HepG2 (cell line): ENCODE measurements around the gene TUBB3. TPM values are rescaled to one million over a fixed set of nuclear protein-coding genes. Genes with fewer than 3 reads are reported as not detected.

Source experiments
- CENPX ChIP-seq: sonication (generic); formaldehyde crosslinking; IDR thresholded peaks from 2 replicates; pipeline ENCODE4 v1.9.0; 2021; ENCODE audit warnings: mild to moderate bottlenecking, missing genetic modification reagents, moderate library complexity
- GPBP1L1 ChIP-seq: sonication (generic); formaldehyde crosslinking; IDR thresholded peaks from 2 replicates; pipeline ENCODE4 v1.5.0; 2020; ENCODE audit warnings: mild to moderate bottlenecking, missing genetic modification reagents
- HIVEP1 ChIP-seq: sonication (generic); formaldehyde crosslinking; IDR thresholded peaks from 2 replicates; pipeline ENCODE4 v1.4.0; 2020; ENCODE audit warnings: mild to moderate bottlenecking, missing genetic modification reagents
- HMG20B ChIP-seq: conservative IDR thresholded peaks from 2 replicates; pipeline ENCODE4 v1.6.1; 2016; ENCODE audit warnings: missing genetic modification reagents, missing compliant biosample characterization
- HNRNPLL ChIP-seq: fragments of 200-400 bp; formaldehyde crosslinking; IDR thresholded peaks from 2 replicates; pipeline ENCODE4 v1.6.1; 2017; ENCODE audit warnings: mild to moderate bottlenecking, low read depth, low read length; ENCODE audit not compliant: poor library complexity, severe bottlenecking
- KAT2B ChIP-seq: fragments of 150-350 bp; IDR thresholded peaks from 2 replicates; pipeline ENCODE4 v1.6.1; 2014; ENCODE audit warnings: low read depth, low read length, borderline replicate concordance
- KAT7 ChIP-seq: IDR thresholded peaks from 2 replicates; pipeline ENCODE4 v1.6.1; 2018; ENCODE audit warnings: borderline replicate concordance, missing compliant biosample characterization
- KDM3A ChIP-seq: IDR thresholded peaks from 2 replicates; pipeline ENCODE4 v1.6.1; 2018; ENCODE audit warnings: low read depth, missing compliant biosample characterization
- LCORL ChIP-seq, 2 experiments: fragments of 450-650 bp in 1 of 2; sonication (generic) in 1 of 2; formaldehyde crosslinking in 1 of 2; IDR thresholded peaks; 2 replicates each; pipeline versions ENCODE4 v1.5.0 to v1.6.1; 2017 to 2020; ENCODE audit warnings: antibody characterized with exemption in 1 of 2, missing genetic modification reagents in 1 of 2
- MIER2 ChIP-seq: IDR thresholded peaks from 2 replicates; pipeline ENCODE4 v1.6.1; 2016; ENCODE audit warnings: missing biosample characterization, missing genetic modification reagents
- NBN ChIP-seq: fragments of 450-650 bp; conservative IDR thresholded peaks from 2 replicates; pipeline ENCODE4 v1.6.1; 2017
- SIX4 ChIP-seq: sonication (generic); formaldehyde crosslinking; IDR thresholded peaks from 2 replicates; pipeline ENCODE4 v1.4.0; 2020; ENCODE audit warnings: missing genetic modification reagents
- TCF7L2 ChIP-seq: IDR thresholded peaks from 2 replicates; pipeline ENCODE4 v1.6.1; 2011; ENCODE audit warnings: mild to moderate bottlenecking, low read depth, low read length, moderate library complexity
- U2AF2 ChIP-seq: fragments of 200-400 bp; formaldehyde crosslinking; IDR thresholded peaks from 2 replicates; pipeline ENCODE4 v1.6.1; 2017; ENCODE audit warnings: low read depth, mild to moderate bottlenecking, low read length
- YY1 ChIP-seq: IDR thresholded peaks from 2 replicates; pipeline ENCODE4 v1.6.1; 2011; ENCODE audit warnings: low read length, low read depth, moderate library complexity, mild to moderate bottlenecking; ENCODE audit not compliant: insufficient read depth, insufficient replicate concordance
- ZBTB21 ChIP-seq: sonication (generic); formaldehyde crosslinking; IDR thresholded peaks from 2 replicates; pipeline ENCODE4 v1.4.0; 2020; ENCODE audit warnings: missing genetic modification reagents
- ZBTB25 ChIP-seq: IDR thresholded peaks from 2 replicates; pipeline ENCODE4 v1.6.1; 2018; ENCODE audit warnings: missing genetic modification reagents
- ZKSCAN8 ChIP-seq: IDR thresholded peaks from 2 replicates; pipeline ENCODE4 v1.6.1; 2016; ENCODE audit warnings: borderline replicate concordance, missing genetic modification reagents, missing compliant biosample characterization
- ZMYM2 ChIP-seq: sonication (generic); formaldehyde crosslinking; IDR thresholded peaks from 2 replicates; pipeline ENCODE4 v1.8.0; 2022; ENCODE audit warnings: mild to moderate bottlenecking, missing genetic modification reagents
- ZNF292 ChIP-seq: sonication (generic); formaldehyde crosslinking; IDR thresholded peaks from 2 replicates; pipeline ENCODE4 v1.8.1; 2022; ENCODE audit warnings: mild to moderate bottlenecking, low read depth, missing genetic modification reagents, borderline replicate concordance
- ZNF326 ChIP-seq: sonication (generic); formaldehyde crosslinking; IDR thresholded peaks from 2 replicates; pipeline ENCODE4 v1.4.0; 2020; ENCODE audit warnings: missing genetic modification reagents, borderline replicate concordance
- ZNF549 ChIP-seq: sonication (generic); formaldehyde crosslinking; IDR thresholded peaks from 2 replicates; pipeline ENCODE4 v1.5.0; 2020; ENCODE audit warnings: missing genetic modification reagents
- ZNF570 ChIP-seq: sonication (generic); formaldehyde crosslinking; IDR thresholded peaks from 2 replicates; pipeline ENCODE4 v1.4.0; 2020; ENCODE audit warnings: mild to moderate bottlenecking, missing genetic modification reagents, borderline replicate concordance
- ZNF724P ChIP-seq: sonication (generic); formaldehyde crosslinking; IDR thresholded peaks from 2 replicates; pipeline ENCODE4 v1.8.0; 2022; ENCODE audit warnings: missing genetic modification reagents, borderline replicate concordance
- ZNF747 ChIP-seq: sonication (generic); formaldehyde crosslinking; IDR thresholded peaks from 2 replicates; pipeline ENCODE4 v1.8.1; 2023; ENCODE audit warnings: missing genetic modification reagents, mild to moderate bottlenecking, borderline replicate concordance
- ZNF766 ChIP-seq: sonication (generic); formaldehyde crosslinking; IDR thresholded peaks from 2 replicates; pipeline ENCODE4 v1.5.0; 2020; ENCODE audit warnings: missing genetic modification reagents, borderline replicate concordance
- ZNF777 ChIP-seq: sonication (generic); formaldehyde crosslinking; IDR thresholded peaks from 2 replicates; pipeline ENCODE4 v1.4.0; 2020; ENCODE audit warnings: missing genetic modification reagents
- polyA plus RNA-seq, 8 experiments: library from polyadenylated mRNA; depleted of rRNA in 3 of 8; stranded (reverse) in 7 of 8; unstranded in 1 of 8; fragments of >200 nt; fragmentation: Illumina TruSeq in 4 of 8; extraction: Trizol in 4 of 8; gene quantifications; 2 replicates each; pipeline versions ENCODE4 v1.2.1 to v1.2.3, GENCODE V29; 2011 to 2016; ENCODE audit warnings: low read depth in 4 of 8, missing spikeins in 1 of 8, mixed read lengths in 1 of 8; ENCODE audit not compliant: insufficient read depth in 1 of 8
- total RNA-seq, 5 experiments: library from RNA; depleted of rRNA; stranded (reverse); fragments of >200 nt; fragmentation: Illumina TruSeq; extraction: Trizol; gene quantifications; 2 replicates each; pipeline ENCODE4 v1.2.3, GENCODE V29; 2016; ENCODE audit warnings: low read depth in 1 of 5
- TF ChIP-seq, protein P1 (sequence below): IDR thresholded peaks from 2 replicates; pipeline ENCODE4 v1.6.1; 2012; ENCODE audit warnings: inconsistent platforms
- TF ChIP-seq, protein P2 (sequence below): fragments of 450-650 bp; IDR thresholded peaks from 2 replicates; pipeline ENCODE4 v1.6.1; 2017

The TUBB3 gene
- total and polyA plus RNA-seq, 2 of the 13 experiments (the other 11 are each of a cell fraction or from before 2014, with no cell fraction given), result 110 to 185 TPM

DNA sequence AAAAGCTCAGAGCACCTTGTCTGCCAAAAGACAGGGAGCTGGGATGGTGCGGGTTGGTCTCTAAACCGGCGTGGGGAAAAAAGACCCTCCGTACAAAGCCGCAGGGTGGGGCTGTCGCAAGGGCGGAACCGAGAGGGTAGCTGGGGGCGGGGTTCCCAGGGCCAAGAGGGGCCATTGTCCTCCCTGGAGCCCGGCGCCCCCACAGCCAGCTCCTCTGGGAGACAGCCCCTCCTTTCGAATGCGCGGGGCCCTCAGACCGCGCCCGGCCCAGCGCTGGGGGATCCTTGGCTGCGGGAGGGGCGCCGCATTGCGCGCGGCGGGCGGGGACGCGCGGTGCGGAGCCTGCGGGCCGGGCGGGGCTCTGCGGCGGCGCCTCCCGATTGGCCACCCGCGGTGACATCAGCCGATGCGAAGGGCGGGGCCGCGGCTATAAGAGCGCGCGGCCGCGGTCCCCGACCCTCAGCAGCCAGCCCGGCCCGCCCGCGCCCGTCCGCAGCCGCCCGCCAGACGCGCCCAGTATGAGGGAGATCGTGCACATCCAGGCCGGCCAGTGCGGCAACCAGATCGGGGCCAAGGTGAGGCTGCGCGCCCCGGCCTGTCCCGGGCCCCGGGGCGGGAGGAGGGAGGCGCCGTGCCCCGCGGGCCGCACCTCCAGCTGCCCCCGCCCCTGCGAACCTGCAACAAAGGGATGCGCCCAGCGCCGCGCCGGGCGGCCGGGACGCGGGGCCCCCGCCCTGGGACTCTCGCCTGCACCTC lies at the start of gene TUBB3 (continued):
- no peak for TF ChIP-seq GPBP1L1 (CRISPR knock-in tag)
- TF ChIP-seq ZNF292 (CRISPR knock-in tag), result no peak
- TF ChIP-seq ZBTB21 (CRISPR knock-in tag), result no peak
- TF ChIP-seq SIX4 (CRISPR knock-in tag), result peak; percentile 48; the same call in 1 of the 2 replicates
- TF ChIP-seq MIER2, result no peak
- TF ChIP-seq ZNF747 (CRISPR knock-in tag), result no peak
- TF ChIP-seq HNRNPLL, result peak; percentile 81
- no peak for TF ChIP-seq ZNF549
- peak; percentile 56; the same call in 1 of the 2 replicates for TF ChIP-seq ZNF766 (CRISPR knock-in tag)
- no peak for TF ChIP-seq NBN
- TF ChIP-seq, protein P1, sequence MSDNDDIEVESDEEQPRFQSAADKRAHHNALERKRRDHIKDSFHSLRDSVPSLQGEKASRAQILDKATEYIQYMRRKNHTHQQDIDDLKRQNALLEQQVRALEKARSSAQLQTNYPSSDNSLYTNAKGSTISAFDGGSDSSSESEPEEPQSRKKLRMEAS, result no peak
- TF ChIP-seq HMG20B (CRISPR knock-in tag), result no peak; the same call in 1 of the 2 replicates
- TF ChIP-seq ZNF326 (CRISPR knock-in tag), result no peak
- no peak for TF ChIP-seq ZMYM2 (CRISPR knock-in tag)
- no peak for TF ChIP-seq ZNF570 (CRISPR knock-in tag)
- TF ChIP-seq, protein P2, sequence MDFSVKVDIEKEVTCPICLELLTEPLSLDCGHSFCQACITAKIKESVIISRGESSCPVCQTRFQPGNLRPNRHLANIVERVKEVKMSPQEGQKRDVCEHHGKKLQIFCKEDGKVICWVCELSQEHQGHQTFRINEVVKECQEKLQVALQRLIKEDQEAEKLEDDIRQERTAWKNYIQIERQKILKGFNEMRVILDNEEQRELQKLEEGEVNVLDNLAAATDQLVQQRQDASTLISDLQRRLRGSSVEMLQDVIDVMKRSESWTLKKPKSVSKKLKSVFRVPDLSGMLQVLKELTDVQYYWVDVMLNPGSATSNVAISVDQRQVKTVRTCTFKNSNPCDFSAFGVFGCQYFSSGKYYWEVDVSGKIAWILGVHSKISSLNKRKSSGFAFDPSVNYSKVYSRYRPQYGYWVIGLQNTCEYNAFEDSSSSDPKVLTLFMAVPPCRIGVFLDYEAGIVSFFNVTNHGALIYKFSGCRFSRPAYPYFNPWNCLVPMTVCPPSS, result no peak
- TF ChIP-seq TCF7L2, result no peak
- no peak for TF ChIP-seq HIVEP1 (CRISPR knock-in tag)
- TF ChIP-seq YY1, result peak; percentile 69
- no peak for TF ChIP-seq KAT2B
- no peak for TF ChIP-seq ZKSCAN8 (CRISPR knock-in tag)
- TF ChIP-seq KAT7 (CRISPR knock-in tag), result no peak
- no peak for TF ChIP-seq KDM3A (CRISPR knock-in tag)
- TF ChIP-seq ZNF777 (CRISPR knock-in tag), result peak; percentile 57
- TF ChIP-seq CENPX (CRISPR knock-in tag), result no peak; the same call in 1 of the 2 replicates
- no peak for TF ChIP-seq U2AF2
- no peak for TF ChIP-seq ZBTB25 (CRISPR knock-in tag)
- TF ChIP-seq LCORL (IDR thresholded peaks at IDR 0.05), result no peak
- peak; percentile 76 for TF ChIP-seq LCORL (CRISPR knock-in tag; IDR thresholded peaks at IDR 0.05)
- no peak; the same call in 1 of the 2 replicates for TF ChIP-seq ZNF724P
